GM18499 (cell line): ENCODE data around the gene VPS9D1.

Source experiments
- ATAC-seq: cut with Tn5 transposase; IDR thresholded peaks from one replicate; pipeline ENCODE4 v1.9.1; 2021; ENCODE audit warnings: moderate number of reproducible peaks; ENCODE audit not compliant: insufficient read depth, unreplicated experiment

Gene VPS9D1

DNA sequence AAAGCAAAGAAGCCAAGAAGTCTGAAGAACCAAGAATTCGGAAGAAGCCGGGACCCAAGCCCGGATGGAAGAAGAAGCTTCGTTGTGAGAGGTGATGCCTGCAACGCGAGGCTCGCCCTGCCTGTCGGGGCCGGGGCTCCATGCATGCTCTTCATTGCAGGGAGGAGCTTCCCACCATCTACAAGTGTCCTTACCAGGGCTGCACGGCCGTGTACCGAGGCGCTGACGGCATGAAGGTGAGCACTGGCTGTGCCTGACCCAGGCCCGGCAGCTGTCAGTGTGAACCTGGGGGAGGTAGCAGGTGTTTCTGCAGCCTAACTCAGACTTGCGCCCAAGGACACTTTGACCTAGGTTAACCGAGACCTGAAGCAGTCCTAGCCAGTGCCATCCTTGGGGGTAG, 12.6 kb upstream of the VPS9D1 start:
- no peak for ATAC-seq

DNA sequence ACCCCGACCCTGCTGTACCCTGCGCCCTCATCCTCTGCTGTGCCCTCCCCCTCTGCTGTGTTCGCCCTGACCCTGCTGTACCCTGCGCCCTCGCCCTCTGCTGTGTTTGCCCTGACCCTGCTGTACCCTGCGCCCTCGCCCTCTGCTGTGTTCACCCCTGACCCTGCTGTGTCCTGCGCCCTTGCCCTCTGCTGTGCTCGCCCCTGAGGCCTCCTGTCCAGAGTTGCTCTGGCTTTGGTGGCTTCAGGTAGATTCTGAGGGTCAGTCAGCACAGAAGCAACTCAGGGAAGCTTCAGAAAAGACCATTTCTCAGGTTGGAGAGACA, 12.2 kb upstream of the VPS9D1 start:
- ATAC-seq, result no peak

DNA sequence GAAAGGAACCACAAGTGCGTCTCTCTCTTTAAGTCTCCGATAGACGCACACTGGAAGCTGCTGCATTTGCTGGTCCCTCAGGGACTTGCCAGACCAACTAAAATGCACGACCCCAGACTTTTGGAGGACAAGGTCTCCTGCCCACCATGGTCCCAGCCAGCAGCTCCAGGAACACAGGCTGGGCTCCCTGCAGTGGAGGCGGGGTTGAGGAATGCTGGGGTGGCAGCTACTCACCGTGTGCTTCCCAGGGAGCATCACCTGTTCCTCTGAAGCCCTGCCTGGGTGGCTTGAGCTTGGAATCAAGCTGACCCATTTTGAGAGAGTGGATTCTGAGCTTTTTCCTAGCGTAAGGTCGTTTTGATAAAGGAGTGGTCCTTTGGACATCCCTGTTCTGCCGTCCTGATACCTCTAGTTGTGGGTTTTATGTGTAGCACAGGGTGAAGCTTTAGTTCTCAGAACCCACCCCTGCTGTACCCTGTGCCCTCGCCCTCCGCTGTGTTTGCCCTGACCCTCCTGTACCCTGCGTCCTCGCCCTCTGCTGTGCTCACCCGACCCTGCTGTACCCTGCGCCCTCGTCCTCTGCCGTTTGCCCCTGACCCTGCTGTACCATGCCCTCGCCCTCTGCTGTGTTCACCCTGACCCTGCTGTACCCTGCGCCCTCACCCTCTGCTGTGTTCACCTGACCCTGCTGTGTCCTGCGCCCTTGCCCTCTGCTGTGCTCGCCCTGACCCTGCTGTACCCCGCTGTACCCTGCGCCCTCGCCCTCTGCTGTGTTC, 11.6 kb upstream of the VPS9D1 start:
- no peak for ATAC-seq

DNA sequence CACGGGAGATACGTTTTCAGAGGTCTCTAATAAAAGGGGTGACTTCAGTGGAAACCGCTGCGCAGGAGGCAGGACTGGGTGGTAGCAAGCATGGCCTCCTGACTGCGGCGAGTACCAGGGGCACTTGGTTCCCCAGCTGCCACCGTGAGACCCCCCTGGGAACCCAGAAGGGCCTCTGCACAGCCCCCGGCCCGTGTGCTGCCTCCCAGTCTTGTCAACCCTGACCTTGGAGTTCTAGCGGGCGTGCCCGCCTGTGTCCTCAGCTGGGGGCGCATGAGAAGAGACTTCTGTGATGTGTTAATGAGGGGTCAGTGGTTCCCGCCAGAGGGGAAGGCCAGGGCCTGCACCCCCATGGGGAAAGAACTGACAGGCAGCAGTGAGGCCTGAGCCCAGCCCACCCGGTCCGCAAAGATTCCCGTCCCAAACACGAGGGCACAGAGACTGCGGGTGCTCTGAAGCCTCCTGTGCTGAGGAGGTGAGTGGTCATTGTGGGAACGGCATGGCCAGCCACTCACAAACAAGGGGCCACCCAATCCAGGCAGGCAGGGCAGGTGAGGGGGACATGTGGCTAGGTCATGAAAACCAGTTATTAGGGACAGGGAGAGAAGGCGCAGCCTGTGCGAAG, 10.0 kb upstream of the VPS9D1 start:
- no peak for ATAC-seq

DNA sequence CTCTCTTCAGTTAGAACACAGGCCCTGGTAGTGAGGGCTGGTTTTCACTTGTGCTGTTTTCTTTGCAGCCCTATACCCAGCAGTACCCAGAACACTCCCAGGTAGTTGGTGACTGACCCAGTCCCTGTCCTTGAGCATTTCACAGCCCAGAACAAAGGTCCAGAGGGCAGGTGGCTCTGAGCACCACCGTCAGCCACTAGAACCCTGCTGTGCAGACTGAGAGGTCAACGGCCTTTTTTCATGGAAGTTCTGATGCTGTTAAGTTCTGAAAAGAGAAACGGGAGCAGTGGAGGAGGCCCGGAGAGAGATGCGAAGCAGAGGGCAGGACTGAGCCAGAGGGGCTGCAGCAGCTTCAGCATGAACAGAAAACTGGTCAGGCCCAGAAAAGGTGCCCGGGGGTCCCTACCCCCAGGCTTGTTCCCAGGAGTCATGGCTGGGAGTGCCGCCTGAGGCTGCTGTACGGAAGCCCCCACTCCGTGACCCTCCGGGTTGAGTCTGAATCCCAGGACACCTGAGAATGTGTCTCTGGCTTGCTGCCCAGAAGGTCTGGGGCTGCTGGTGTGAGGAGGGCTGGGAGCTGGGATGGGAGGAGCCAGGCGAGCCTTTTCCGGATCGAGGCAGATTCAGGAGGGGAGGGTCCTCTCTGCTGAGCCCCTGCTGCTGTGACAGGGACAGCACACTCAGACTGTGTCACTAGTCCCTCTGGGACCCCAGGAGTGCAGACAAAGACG, 9.3 kb upstream of the VPS9D1 start:
- no peak for ATAC-seq

DNA sequence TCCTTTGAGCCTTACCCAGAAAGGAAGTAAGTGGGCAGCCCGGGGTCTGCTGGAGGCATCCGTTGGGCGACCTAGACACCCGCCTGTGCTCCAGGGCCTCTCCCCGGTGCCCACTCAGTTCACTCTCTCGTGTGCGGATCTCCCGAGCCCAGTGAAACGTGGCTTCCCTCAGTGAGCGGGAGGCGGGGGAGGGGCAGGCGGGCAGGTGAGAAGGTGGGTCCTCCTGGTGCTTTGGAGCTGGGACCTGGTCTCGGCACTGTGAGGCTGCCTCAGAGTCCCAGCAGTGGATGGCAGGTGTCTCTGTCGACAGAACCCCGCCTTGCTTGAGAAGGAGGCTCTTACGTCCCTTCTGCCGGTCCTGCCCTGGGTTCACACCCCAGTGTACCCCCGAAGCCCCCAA, 8.6 kb upstream of the VPS9D1 start:
- ATAC-seq, result no peak

DNA sequence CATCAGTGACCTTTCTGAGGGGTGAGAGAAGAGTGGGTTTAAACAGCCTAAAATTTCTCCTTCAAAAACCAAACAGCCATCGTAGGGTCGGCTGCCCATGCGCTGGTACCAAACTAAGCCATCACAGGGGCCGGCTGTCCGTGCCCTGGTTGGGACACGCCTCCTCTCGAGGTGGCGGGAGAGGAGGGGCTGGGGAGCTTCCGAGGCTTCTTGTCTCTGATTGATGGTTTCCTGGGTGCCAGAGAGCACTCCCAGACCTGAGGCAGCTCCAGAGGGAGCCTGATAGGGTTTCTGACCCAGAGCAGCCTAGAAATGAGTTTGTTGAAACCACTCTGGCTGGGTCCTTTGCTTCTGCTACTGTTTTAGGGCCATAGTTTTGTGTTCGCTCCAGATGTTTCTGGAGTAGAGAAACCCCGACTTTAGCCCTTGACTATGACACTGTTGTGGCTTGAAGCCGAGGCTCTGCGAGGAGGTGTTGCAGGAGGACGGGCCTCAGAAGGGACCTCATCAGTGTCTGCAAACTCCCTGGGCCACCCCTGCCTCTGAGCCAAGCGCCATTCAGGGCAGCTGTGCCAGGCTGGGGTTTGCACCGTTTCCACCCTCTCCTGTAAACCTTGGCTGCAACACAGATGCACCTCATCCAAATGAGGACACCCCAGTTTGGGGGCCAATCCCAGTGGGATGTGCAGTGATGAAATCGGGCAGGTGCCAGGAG, 6.9 kb upstream of the VPS9D1 start:
- ATAC-seq, result no peak

DNA sequence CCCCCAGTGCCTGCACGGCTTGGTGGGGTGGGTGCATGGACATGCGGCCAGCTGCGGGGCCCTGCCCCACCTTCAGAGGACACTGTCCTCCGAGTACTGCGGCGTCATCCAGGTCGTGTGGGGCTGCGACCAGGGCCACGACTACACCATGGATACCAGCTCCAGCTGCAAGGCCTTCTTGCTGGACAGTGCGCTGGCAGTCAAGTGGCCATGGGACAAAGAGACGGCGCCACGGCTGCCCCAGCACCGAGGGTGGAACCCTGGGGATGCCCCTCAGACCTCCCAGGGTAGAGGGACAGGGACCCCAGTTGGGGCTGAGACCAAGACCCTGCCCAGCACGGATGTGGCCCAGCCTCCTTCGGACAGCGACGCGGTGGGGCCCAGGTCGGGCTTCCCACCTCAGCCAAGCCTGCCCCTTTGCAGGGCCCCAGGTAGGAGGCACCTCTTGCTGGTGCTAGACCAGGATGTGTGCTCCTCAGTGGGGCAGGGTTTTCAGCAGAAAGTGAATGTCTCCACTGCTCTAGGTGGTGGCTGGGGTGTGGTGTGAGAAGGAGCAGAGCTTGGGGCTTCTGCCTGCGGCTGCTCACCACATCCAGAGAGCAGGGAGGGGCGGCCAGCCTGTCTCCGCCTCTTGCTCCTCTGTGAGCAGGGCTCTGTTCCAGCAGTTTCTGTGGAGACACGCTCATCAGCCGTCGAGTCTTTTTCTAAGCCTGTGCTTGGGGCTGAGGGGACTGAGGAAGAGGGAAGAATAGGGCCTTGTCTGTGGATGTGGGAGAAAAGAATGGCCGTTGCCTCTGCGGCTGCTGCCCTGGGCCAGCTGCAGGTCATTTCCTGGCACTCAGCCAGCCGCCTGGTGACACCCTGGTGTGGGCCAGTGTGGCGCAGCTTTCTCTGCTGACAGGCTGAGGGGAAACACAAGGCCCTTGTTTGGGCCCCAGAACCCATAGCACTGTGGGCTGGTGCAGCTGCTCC, 2.9 kb upstream of the VPS9D1 start:
- no peak for ATAC-seq

DNA sequence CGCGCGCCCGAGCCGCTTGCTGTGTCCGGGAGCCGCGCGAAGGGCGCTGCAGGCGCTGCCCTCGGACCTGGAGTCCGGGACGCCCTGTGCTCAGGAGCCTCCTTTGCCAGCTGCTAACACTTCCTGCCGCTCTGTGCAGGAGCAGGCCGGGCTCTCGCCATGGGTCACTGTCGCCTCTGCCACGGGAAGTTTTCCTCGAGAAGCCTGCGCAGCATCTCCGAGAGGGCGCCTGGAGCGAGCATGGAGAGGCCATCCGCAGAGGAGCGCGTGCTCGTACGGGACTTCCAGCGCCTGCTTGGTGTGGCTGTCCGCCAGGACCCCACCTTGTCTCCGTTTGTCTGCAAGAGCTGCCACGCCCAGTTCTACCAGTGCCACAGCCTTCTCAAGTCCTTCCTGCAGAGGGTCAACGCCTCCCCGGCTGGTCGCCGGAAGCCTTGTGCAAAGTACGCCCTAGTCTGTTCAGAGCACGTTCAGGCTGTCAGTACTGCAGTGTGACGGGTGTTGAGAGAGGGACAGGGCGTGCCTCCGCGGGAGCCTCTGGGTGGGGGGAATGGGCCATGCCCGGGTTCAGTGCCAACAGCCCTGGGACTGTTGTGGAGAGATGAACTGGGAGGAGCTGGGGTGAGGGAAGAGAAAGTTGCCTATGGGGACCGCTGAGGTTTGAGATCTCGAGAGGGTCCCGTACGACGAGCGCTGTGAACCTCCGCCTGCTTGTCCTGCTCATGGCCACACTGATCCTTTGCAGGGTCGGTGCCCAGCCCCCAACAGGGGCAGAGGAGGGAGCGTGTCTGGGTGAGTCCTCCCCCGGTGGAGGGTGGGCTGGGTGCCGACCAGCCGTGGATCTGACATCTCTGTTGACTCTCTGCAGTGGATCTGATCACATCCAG, 1.9 kb upstream of the VPS9D1 start:
- ATAC-seq, result no peak

DNA sequence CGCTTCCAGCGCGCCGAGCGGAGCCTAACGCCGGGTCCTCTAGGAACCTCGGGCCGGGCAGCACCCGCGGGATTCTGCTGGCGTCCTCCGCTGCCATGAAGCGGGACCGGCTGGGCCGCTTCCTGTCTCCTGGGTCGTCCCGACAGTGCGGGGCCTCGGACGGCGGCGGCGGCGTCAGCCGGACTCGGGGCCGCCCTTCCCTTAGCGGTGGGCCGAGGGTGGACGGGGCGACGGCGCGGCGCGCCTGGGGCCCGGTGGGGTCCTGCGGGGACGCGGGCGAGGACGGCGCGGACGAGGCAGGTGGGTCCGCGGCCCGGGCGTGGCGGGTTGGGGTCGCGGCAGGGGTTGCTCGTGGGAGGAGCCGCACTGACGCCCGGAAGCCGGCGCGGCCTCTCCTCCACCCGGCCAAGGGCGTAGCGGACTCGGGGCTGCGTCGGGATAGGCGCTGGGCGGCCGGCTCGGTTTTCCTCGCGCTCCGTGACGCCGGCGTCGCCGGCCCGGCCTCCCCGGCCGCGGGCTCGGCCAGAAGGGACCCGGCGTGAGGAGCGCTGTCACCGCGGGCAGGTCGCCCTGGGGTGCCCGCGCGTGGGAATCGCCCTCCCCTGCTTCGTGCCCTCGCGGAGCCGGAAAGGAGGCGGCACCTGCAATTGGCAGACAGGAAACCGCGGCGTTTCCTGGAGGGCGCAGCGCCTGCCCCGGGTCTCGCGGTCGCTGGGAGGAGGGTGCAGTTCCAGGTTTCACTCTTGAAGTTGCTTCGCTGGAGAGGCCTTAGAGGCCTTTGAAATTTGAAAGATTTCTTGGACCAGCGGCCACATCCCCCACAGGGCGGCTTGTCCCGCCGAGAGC, 1.1 kb upstream of the VPS9D1 start:
- ATAC-seq, result no peak

DNA sequence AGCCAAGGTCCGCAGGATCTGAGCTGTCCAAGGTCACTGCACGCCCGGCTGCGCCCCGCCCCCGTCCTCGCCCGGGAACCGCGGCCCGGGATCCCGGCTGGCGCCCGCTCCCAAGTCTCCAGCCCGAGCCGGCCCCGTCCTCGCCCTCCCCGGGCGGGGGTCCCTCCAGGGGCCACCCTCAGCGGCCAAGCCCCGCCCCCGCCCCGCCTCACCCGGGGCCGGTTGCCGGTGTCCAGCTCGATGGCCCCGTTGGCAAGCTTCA, 216 bp downstream of the VPS9D1 start:
- no peak for ATAC-seq

DNA sequence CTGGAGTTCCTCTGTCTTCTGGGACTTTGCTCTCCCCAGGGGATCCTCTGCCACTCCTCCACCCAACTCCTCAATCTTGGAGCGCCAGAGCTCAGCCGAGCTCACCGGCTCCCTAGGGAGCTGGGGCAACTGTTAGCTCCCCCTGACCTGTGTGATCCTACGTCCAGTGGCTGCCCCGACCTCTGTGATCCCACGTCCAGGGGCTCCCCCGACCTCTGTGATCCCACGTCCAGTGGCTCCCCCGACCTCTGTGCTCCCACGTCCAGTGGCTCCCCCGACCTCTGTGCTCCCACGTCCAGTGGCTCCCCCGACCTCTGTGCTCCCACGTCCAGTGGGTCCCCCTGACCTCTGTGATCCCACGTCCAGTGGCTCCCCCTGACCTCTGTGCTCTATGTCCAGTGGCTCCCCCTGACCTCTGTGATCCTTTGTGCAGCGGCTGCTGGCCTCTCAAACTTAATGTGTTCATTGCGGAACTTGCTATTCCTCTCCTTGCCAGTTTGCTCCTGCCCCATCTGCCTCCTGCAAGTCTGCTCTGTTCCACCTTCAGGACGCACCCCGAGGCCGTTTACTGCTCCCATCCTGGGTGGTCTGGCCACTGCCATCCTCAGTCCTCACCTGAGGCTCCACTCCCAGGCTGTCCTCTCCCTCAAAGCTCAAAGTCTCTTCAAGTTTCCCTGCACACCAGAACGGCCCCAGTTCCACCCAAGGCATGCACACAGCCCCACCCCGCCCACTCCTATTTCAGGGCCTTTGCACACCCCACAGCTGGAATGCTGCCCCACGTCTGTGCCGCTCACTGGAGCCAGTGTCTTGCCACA, 2.8 kb downstream of the VPS9D1 start:
- ATAC-seq, result no peak

DNA sequence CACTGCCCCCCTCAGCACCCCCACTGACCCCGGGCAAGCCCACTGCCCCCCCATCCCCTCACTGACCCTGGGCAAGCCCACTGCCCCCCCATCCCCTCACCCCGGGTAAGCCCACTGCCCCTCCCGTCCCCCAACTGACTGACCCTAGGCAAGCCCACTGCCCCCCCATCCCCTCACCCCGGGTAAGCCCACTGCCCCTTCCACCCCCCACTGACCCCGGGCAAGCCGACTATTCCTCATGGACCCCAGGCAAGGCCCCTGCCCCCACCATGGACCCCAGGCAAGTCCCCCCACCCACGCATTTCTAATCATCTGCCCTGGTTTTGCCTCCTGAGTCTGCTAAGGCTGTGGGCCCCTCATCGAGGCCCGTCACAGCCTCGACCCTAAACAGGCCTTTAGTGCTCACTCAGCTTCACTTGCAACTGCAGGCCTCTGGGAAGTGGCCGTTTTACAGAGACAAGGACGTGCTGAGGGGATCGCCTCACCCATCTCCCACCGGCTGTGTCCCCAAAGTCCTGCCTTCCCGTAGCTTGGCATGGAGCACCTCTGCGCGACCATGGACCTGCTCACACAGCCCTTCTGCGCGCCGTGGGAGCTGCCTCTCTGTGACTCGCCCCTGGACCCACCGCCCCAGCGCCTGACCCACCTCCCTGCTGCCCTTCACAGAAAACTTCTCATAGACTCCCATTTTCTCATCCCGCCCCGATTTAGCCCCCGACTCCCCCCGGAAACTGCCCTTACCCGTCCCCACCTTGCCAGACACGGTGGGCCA, 3.6 kb downstream of the VPS9D1 start:
- no peak for ATAC-seq

DNA sequence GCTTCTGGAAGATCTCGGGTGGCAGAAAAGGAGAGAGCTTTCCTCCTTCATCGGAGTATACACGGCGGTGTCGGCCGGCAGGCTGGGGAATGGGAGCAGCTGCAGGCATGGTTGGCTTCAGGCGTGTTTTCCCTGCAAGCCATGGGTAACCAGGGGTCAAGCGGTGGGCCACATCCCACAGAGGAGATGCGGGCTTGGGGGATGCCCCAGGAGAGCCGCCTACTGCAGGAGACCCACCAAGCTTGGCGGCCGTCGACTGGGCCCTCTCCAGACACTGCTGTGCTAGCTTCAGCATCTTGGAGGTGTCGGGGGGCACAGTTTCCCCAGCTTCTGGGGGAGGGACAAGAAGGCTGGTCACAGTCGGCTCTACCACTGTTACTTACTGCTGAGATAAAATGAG, 4.2 kb downstream of the VPS9D1 start:
- no peak for ATAC-seq

DNA sequence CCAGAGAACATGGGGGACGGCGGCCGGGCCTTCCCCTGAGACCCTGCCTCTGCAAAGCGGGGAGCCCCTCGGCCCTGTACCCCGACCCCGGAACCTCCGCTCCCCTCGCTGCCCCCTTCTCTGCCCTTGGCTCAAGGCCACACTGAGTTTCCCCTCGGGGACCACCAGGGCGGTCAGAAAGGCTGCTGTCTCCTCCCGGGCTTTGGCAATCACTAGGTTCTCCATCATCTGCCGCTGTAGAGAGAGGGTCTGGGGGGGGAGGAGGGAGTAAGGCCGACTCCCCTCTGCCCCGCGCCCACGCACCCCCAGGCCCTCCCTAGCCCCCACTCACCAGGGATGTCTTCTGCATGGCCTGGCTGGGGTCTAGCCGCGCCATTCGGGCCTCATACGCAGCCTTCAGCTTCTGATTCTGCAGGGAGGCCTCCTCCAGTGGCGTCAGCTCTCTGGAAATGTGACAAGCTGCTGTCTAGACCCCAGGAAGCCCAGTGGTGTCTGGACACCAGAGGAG, 8.4 kb downstream of the VPS9D1 start:
- no peak for ATAC-seq

DNA sequence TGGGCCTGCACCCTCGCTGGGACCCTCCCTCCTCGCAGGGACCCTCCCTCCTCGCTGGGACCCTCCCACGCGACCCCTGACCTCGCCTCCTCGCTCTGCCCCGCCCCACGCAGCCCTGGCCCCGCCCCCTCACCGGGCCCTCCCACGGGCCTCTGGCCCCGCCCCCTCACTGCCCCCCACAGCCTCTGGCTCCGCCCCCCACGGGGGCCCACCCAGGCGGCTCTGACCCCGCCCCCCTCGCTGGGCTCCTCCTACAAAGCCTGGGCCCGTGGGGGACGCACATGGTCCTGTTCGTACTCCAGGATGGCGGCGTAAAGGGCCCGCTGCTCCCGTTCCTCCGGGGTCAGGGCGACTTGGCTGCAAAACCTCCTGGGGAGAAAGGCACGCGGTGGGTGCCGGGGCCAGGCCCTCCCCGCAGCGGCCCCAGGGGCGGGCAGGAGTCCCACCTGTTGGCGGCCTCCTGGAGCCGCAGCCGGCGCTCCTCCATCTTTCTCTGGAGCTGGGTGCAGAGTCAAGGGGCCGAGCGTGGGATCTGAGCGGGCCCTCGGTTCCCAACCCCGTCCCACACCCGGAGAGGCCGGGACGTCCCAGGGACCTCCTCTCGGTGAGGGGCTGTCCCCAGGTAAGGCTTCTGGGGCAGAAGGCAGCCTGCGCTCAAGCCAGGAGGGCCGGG, 9.0 kb downstream of the VPS9D1 start:
- no peak for ATAC-seq
